GM13976 (cell line): ENCODE results near the gene MBD3L5.
A peak's percentile ranks its signal among the peaks of the same experiment; 100 is the strongest.

Source experiments
- DNase-seq: peaks from one replicate; pipeline ENCODE4 v3.0.0; 2012; ENCODE audit warnings: low spot score
- in situ Hi-C: fragments of 300-500 bp; cut with MboI; formaldehyde crosslinking; loops from one replicate; pipeline ENCODE4 v1.12.0; 2022; ENCODE audit warnings: low sequenced_read_pairs, mixed read lengths, inconsistent platforms; ENCODE audit not compliant: unreplicated experiment
- TF ChIP-seq, protein P1 (sequence below): IDR thresholded peaks from 2 replicates; pipeline ENCODE4 v1.5.1; 2012; ENCODE audit warnings: borderline replicate concordance, mild to moderate bottlenecking; ENCODE audit not compliant: insufficient read depth; ENCODE audit errors: extremely low read depth, missing control alignments, control extremely low read depth

Gene MBD3L5

DNA sequence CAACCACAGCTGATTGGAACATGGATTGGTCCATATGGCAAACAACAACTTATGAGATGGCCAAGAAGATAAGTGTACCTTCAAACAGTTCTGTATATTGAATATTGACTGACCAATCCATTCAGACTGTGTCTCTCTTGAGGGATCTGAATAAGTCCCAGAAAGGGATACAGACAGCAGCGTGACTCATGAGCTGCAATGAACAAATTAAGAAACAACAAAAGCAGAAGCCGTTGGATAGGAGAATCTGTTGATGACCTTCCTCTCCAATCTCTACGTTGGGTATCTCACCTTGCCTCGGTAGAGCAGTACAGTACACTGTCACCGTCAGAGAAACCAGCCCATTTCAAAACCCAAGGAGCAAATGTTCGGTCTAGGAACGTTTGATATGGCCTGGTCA, 30.4 kb upstream of the MBD3L5 start:
- in situ Hi-C loops: loop anchor here (10.0 kb wide), 1 partner anchor 85 kb away; no protein-coding TSS in a partner anchor
- TF ChIP-seq, protein P1, sequence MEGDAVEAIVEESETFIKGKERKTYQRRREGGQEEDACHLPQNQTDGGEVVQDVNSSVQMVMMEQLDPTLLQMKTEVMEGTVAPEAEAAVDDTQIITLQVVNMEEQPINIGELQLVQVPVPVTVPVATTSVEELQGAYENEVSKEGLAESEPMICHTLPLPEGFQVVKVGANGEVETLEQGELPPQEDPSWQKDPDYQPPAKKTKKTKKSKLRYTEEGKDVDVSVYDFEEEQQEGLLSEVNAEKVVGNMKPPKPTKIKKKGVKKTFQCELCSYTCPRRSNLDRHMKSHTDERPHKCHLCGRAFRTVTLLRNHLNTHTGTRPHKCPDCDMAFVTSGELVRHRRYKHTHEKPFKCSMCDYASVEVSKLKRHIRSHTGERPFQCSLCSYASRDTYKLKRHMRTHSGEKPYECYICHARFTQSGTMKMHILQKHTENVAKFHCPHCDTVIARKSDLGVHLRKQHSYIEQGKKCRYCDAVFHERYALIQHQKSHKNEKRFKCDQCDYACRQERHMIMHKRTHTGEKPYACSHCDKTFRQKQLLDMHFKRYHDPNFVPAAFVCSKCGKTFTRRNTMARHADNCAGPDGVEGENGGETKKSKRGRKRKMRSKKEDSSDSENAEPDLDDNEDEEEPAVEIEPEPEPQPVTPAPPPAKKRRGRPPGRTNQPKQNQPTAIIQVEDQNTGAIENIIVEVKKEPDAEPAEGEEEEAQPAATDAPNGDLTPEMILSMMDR: no peak
- no peak for DNase-seq

DNA sequence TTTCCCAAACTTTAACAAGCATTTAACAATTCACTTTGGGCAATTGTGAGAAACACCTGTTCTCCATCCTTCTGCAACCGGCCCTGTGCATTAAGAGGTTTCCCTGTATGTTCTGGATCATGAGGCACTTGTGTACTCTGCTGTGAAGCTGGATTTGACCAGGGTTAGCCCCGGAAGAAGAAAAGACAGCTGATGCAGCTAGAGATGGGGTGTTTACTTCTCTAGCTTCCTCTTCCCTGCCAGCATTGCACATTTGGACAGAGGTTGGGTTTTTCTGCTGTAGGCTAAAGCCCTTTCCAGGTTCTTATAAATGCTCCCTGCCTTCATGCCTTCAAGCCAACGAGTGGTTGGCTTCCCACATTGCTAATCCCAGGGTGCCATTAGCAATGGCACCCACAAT, 30.0 kb upstream of the MBD3L5 start:
- TF ChIP-seq, protein P1: no peak
- in situ Hi-C loops: loop anchor here (10.0 kb wide), 1 partner anchor 84 kb away; no protein-coding TSS in a partner anchor
- DNase-seq: no peak

DNA sequence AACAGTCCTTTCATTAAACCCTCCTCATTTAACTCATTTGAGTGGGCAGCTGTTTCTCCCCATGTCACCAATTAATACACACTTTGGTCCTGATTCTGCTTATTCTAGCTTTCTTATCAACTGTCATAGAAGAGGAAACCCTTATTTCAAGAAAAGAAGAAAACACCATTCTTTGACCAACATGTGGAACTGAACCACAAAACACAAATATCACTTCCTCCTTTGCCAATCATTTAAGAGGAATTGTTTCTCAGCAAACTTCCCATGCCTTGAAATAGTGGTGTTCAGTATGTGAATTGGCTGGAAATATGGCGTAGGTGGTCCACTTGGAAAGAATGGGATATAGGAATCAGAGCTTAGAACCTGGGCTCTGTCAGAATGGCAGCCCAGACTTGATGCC, 29.6 kb upstream of the MBD3L5 start:
- in situ Hi-C loops: loop anchor here (10.0 kb wide), 1 partner anchor 84 kb away; no protein-coding TSS in a partner anchor
- TF ChIP-seq, protein P1: no peak
- no peak for DNase-seq

DNA sequence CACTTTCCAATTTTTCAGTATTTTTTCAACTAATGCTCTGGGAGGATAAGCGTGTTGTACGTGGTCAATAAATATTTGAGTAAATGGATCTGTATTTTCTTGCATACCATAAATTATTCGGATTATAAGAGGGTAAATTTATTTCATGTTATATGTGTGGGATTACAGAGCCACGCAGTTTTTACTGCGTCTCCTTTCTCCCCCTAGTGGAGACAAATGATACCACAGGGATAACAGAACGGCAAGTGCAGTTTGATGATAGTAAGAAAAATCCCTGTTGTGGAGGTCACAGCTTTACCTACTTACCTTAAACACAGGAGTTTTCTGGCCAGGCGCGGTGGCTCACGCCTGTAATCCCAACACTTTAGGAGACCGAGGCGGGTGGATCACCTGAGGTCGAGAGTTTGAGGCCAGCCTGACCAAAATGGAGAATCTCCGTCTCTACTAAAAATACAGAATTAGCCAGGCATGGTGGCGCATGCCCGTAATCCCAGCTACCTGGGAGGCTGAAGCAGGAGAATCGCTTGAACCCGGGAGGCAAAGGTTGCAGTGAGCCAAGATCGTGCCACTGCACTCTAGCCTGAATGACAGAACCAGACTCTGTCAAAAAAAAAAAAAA, 26.0 kb upstream of the MBD3L5 start:
- TF ChIP-seq, protein P1: peak; percentile 42
- DNase-seq: peak; percentile 38
- in situ Hi-C loops: loop anchor here (10.0 kb wide), 1 partner anchor 80 kb away; no protein-coding TSS in a partner anchor

GRCh38 chr19:7006135-7006704, 24.2 kb upstream of the MBD3L5 start:
- in situ Hi-C loops: loop anchor here (10.0 kb wide), 1 partner anchor 79 kb away; no protein-coding TSS in a partner anchor
- TF ChIP-seq, protein P1: no peak
- no peak for DNase-seq

- in situ Hi-C loops: loop anchor here (10.0 kb wide), 1 partner anchor 77 kb away; no protein-coding TSS in a partner anchor
- TF ChIP-seq, protein P1: no peak
- no peak for DNase-seq
Measured at GRCh38 chr19:7007859-7008258, 22.5 kb upstream of the MBD3L5 start.
